HCT116 (cell line): ENCODE data around the gene CNTFR. TPM values are rescaled to one million over a fixed set of nuclear protein-coding genes. Genes with fewer than 3 reads are reported as not detected.

ENCODE experiments used
- ATAC-seq: fragments of 200-7000 bp; cut with Tn5 transposase; 2 replicates; pipeline ENCODE4 v1.9.1; 2020; ENCODE audit warnings: mild to moderate bottlenecking, moderate library complexity
- BruUV-seq: library from RNA; stranded (reverse); fragments of 400-500 nt; replicated peaks from 2 replicates; lab custom pipeline; 2021; lab: Mats Ljungman, UMichigan
- CTCF ChIA-PET: fragments of 300-600 bp; sonication (Branson Sonifier 250); formaldehyde crosslinking; loops from one replicate; lab custom pipeline; 2021; ENCODE audit warnings: antibody characterized with exemption; lab: Charles Lee
- POLR2A ChIA-PET: fragments of 300-600, 350-600 bp; sonication (Branson Sonifier 250); formaldehyde crosslinking; loops from one replicate; lab custom pipeline; 2021; ENCODE audit warnings: antibody characterized with exemption; lab: Charles Lee
- RAD21 ChIA-PET, 2 experiments: fragments of 300-600 bp; sonication (Branson Sonifier 250); formaldehyde crosslinking; loops; one replicate each; lab custom pipeline; 2023; ENCODE audit warnings: low total read pairs in 2 of 2; ENCODE audit not compliant: uncharacterized antibody in 2 of 2, unreplicated experiment in 2 of 2, low non-redundant PET in 1 of 2; lab: Charles Lee
- DNase-seq: peaks from one replicate; pipeline ENCODE4 v3.0.0-alpha.2; 2010; ENCODE audit warnings: low read depth, low spot score
- H2AFZ ChIP-seq: fragments of 200-600 bp; shearing (Covaris generic), sonication (generic); 2 replicates; pipeline ENCODE4 v1.6.1; 2017; ENCODE audit warnings: low read depth, mixed run types, mixed read lengths, antibody characterized with exemption, low read length; ENCODE audit not compliant: poor library complexity, severe bottlenecking
- H3K27ac ChIP-seq: 2 replicates; pipeline ENCODE4 v1.5.1; 2012; ENCODE audit warnings: low read depth, low read length
- H3K27me3 ChIP-seq: fragments of 200-600 bp; sonication (generic); 2 replicates; pipeline ENCODE4 v1.6.1; 2016; ENCODE audit warnings: mixed run types, low read length, mixed read lengths; ENCODE audit not compliant: insufficient read depth
- H3K36me3 ChIP-seq, 2 experiments: fragments of 200-500 bp in 1 of 2; fragments of 200-600 bp in 1 of 2; sonication (Bioruptor generic) in 1 of 2; sonication (generic) in 1 of 2; 2 replicates each; pipeline versions ENCODE4 v1.5.1 to v1.6.1; 2014 to 2016; ENCODE audit warnings: low read length in 2 of 2, inconsistent platforms in 1 of 2, mixed read lengths in 1 of 2, mixed run types in 1 of 2; ENCODE audit not compliant: insufficient read depth in 2 of 2, control insufficient read depth in 1 of 2
- H3K4me1 ChIP-seq, 2 experiments: fragments of 200-600 bp in 1 of 2; sonication (generic) in 1 of 2; 2 replicates each; pipeline versions ENCODE4 v1.5.1 to v1.6.1; 2012 to 2017; ENCODE audit warnings: low read length in 2 of 2, inconsistent platforms in 1 of 2, mild to moderate bottlenecking in 1 of 2, mixed read lengths in 1 of 2, mixed run types in 1 of 2, moderate library complexity in 1 of 2; ENCODE audit not compliant: insufficient read depth in 2 of 2, control insufficient read depth in 1 of 2
- H3K4me2 ChIP-seq: fragments of 200-600 bp; sonication (generic); 2 replicates; pipeline ENCODE4 v1.6.1; 2017; ENCODE audit warnings: mixed run types, low read length, mixed read lengths
- H3K4me3 ChIP-seq, 2 experiments: fragments of 200-600 bp in 1 of 2; sonication (generic) in 1 of 2; replicated peaks in 1 of 2; 2 replicates each; pipeline ENCODE4 v1.5.1; 2011 to 2016; ENCODE audit warnings: low read length in 2 of 2, control low read depth in 1 of 2, low read depth in 1 of 2, mild to moderate bottlenecking in 1 of 2, mixed read lengths in 1 of 2, mixed run types in 1 of 2
- H3K79me2 ChIP-seq: fragments of 200-600 bp; sonication (generic); 2 replicates; pipeline ENCODE4 v1.6.1; 2017; ENCODE audit warnings: mild to moderate bottlenecking, mixed run types, low read length, moderate library complexity, mixed read lengths; ENCODE audit not compliant: insufficient read depth
- H3K9ac ChIP-seq: fragments of 200-600 bp; sonication (generic); 2 replicates; pipeline ENCODE4 v1.6.1; 2016; ENCODE audit warnings: low read length, mixed read lengths
- H3K9me2 ChIP-seq: fragments of 200-600 bp; sonication (generic), shearing (Covaris generic); 2 replicates; pipeline ENCODE4 v1.6.1; 2017; ENCODE audit warnings: mixed run types, mild to moderate bottlenecking, moderate library complexity; ENCODE audit not compliant: insufficient read depth
- H3K9me3 ChIP-seq, 2 experiments: fragments of 200-500 bp in 1 of 2; fragments of 200-600 bp in 1 of 2; sonication (Bioruptor generic) in 1 of 2; sonication (generic) in 1 of 2; 2 replicates each; pipeline ENCODE4 v1.6.1; 2014 to 2017; ENCODE audit warnings: low read length in 2 of 2, mixed read lengths in 2 of 2, inconsistent platforms in 1 of 2, low read depth in 1 of 2, mild to moderate bottlenecking in 1 of 2, mixed run types in 1 of 2, moderate library complexity in 1 of 2; ENCODE audit not compliant: control insufficient read depth in 1 of 2, insufficient read depth in 1 of 2
- H4K20me1 ChIP-seq: fragments of 200-600 bp; sonication (generic), shearing (Covaris generic); 2 replicates; pipeline ENCODE4 v1.6.1; 2017; ENCODE audit warnings: mixed run types, mild to moderate bottlenecking, moderate library complexity; ENCODE audit not compliant: insufficient read depth
- CEBPB ChIP-seq: IDR thresholded peaks from 2 replicates; pipeline ENCODE4 v1.6.1; 2012; ENCODE audit warnings: low read depth
- ELF1 ChIP-seq: IDR thresholded peaks from 2 replicates; pipeline ENCODE4 v1.6.1; 2012; ENCODE audit warnings: low read depth, borderline replicate concordance
- EZH2 ChIP-seq: fragments of 200-600 bp; sonication (generic); IDR thresholded peaks from 2 replicates; pipeline ENCODE4 v1.6.1; 2017; ENCODE audit warnings: antibody characterized with exemption, mixed run types
- FOSL1 ChIP-seq: IDR thresholded peaks from 2 replicates; pipeline ENCODE4 v1.6.1; 2012; ENCODE audit warnings: low read depth
- JUND ChIP-seq: IDR thresholded peaks from 2 replicates; pipeline ENCODE4 v1.6.1; 2012
- POLR2A ChIP-seq: IDR thresholded peaks from 2 replicates; pipeline ENCODE4 v1.7.0; 2011; ENCODE audit warnings: borderline replicate concordance; ENCODE audit not compliant: insufficient read depth, insufficient read length; ENCODE audit errors: extremely low read depth
- RAD21 ChIP-seq: IDR thresholded peaks from 2 replicates; pipeline ENCODE4 v1.6.1; 2012; ENCODE audit warnings: low read depth, mild to moderate bottlenecking
- REST ChIP-seq: IDR thresholded peaks from 2 replicates; pipeline ENCODE4 v1.6.1; 2012; ENCODE audit warnings: low read depth
- SIN3A ChIP-seq: IDR thresholded peaks from 2 replicates; pipeline ENCODE4 v1.6.1; 2012; ENCODE audit warnings: low read depth
- SP1 ChIP-seq: IDR thresholded peaks from 2 replicates; pipeline ENCODE4 v1.6.1; 2012; ENCODE audit warnings: low read depth
- SRF ChIP-seq: IDR thresholded peaks from 2 replicates; pipeline ENCODE4 v1.6.1; 2012; ENCODE audit warnings: low read depth
- TCF7L2 ChIP-seq: IDR thresholded peaks from 2 replicates; pipeline ENCODE4 v1.7.0; 2011; ENCODE audit warnings: borderline replicate concordance, inconsistent platforms; ENCODE audit not compliant: insufficient read depth, insufficient read length; ENCODE audit errors: extremely low read depth
- YY1 ChIP-seq: IDR thresholded peaks from 2 replicates; pipeline ENCODE4 v1.6.1; 2011; ENCODE audit warnings: low read length, low read depth, moderate library complexity, mild to moderate bottlenecking; ENCODE audit not compliant: insufficient replicate concordance; ENCODE audit errors: extremely low read depth
- ZFX ChIP-seq: fragments of 450-650 bp; IDR thresholded peaks from 2 replicates; pipeline ENCODE4 v1.6.1; 2017
- ZNF274 ChIP-seq: fragments of 200-500 bp; sonication (Bioruptor generic); IDR thresholded peaks from 2 replicates; pipeline ENCODE4 v1.6.1; 2014; ENCODE audit warnings: mild to moderate bottlenecking, low read depth, low read length, inconsistent platforms
- intact Hi-C: fragments of 100-400 bp; cut with micrococcal nuclease; formaldehyde crosslinking; loops from 2 replicates; pipeline ENCODE4 v1.10.0; 2022
- total RNA-seq: library from RNA; stranded (reverse); gene quantifications from one replicate; pipeline ENCODE4 v1.2.1, GENCODE V29; 2021; ENCODE audit not compliant: unreplicated experiment
- TF ChIP-seq, protein P1 (sequence below), 3 experiments: fragments of 200-600 bp in 1 of 3; sonication (generic) in 1 of 3; IDR thresholded peaks in 2 of 3; conservative IDR thresholded peaks in 1 of 3; 2 replicates each; pipeline ENCODE4 v1.5.1; 2012 to 2017; ENCODE audit warnings: low read depth in 2 of 3, low read length in 2 of 3, antibody characterized with exemption in 1 of 3, borderline replicate concordance in 1 of 3, control low read depth in 1 of 3, mild to moderate bottlenecking in 1 of 3, mixed read lengths in 1 of 3, mixed run types in 1 of 3, moderate library complexity in 1 of 3; ENCODE audit not compliant: insufficient read depth in 1 of 3
- TF ChIP-seq, protein P2 (sequence below): IDR thresholded peaks from 2 replicates; pipeline ENCODE4 v1.6.1; 2011; ENCODE audit warnings: mild to moderate bottlenecking, low read length, moderate library complexity; ENCODE audit not compliant: insufficient replicate concordance; ENCODE audit errors: extremely low read depth
- TF ChIP-seq, protein P3 (sequence below): IDR thresholded peaks from 2 replicates; pipeline ENCODE4 v1.6.1; 2012

The CNTFR gene
- total RNA-seq, 1 experiment from 2014 or later, result not detected

GRCh38 chr9:34603610-34604231 is 14.2 kb upstream of the CNTFR start:
- DNase-seq (peak; percentile 42), ATAC-seq (peak; percentile 98)
- Histone ChIP-seq H3K27me3 (no peaks in the 10 kb centered on the region), H3K9me3 (no peaks in the 10 kb centered on the region), H2AFZ (no peak overlapping the region), H3K4me2 (no peak overlapping the region), H3K9ac (no peak overlapping the region), H3K4me3 (no peak overlapping the region), H3K79me2 (no peaks in the 10 kb centered on the region)
- intact Hi-C loops, result loop anchor here (2.0 to 10.0 kb wide), 3 partner anchors 55 to 349 kb away; no protein-coding TSS in a partner anchor
- ChIA-PET CTCF (interaction anchor here (0.6 to 1.5 kb wide), 20 partner anchors 8 to 980 kb away, joined by 3 to 18 read pairs (median 4); partner anchors contain the start of genes DNAI1, FAM219A, MYORG and RPP25L), RAD21 (interaction anchor here (0.6 to 1.2 kb wide), 5 partner anchors 31 to 200 kb away, joined by 3 to 4 read pairs (median 4); no protein-coding TSS in a partner anchor)
- BruUV-seq, result no TSS peak
- TF ChIP-seq RAD21 (peak; percentile 94), FOSL1 (no peak), YY1 (no peak), TCF7L2 (no peak), ZFX (no peak), SIN3A (no peak), CEBPB (no peak), SP1 (no peak), SRF (no peak), JUND (no peak), ELF1 (no peak), EZH2 (no peak), POLR2A (no peak), ZNF274 (no peak), REST (no peak)
- TF ChIP-seq, protein P1, sequence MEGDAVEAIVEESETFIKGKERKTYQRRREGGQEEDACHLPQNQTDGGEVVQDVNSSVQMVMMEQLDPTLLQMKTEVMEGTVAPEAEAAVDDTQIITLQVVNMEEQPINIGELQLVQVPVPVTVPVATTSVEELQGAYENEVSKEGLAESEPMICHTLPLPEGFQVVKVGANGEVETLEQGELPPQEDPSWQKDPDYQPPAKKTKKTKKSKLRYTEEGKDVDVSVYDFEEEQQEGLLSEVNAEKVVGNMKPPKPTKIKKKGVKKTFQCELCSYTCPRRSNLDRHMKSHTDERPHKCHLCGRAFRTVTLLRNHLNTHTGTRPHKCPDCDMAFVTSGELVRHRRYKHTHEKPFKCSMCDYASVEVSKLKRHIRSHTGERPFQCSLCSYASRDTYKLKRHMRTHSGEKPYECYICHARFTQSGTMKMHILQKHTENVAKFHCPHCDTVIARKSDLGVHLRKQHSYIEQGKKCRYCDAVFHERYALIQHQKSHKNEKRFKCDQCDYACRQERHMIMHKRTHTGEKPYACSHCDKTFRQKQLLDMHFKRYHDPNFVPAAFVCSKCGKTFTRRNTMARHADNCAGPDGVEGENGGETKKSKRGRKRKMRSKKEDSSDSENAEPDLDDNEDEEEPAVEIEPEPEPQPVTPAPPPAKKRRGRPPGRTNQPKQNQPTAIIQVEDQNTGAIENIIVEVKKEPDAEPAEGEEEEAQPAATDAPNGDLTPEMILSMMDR (IDR thresholded peaks at IDR 0.05 in 2 of 3, conservative IDR thresholded peaks at IDR 0.05 in 1 of 3; ENCODE audit: borderline replicate concordance in 1 of 3, insufficient read depth in 1 of 3, low read depth in 2 of 3, low read length in 2 of 3), result peak; percentile 84 to 99 (median 91); a peak in 5 of 6 replicates
- TF ChIP-seq, protein P2, sequence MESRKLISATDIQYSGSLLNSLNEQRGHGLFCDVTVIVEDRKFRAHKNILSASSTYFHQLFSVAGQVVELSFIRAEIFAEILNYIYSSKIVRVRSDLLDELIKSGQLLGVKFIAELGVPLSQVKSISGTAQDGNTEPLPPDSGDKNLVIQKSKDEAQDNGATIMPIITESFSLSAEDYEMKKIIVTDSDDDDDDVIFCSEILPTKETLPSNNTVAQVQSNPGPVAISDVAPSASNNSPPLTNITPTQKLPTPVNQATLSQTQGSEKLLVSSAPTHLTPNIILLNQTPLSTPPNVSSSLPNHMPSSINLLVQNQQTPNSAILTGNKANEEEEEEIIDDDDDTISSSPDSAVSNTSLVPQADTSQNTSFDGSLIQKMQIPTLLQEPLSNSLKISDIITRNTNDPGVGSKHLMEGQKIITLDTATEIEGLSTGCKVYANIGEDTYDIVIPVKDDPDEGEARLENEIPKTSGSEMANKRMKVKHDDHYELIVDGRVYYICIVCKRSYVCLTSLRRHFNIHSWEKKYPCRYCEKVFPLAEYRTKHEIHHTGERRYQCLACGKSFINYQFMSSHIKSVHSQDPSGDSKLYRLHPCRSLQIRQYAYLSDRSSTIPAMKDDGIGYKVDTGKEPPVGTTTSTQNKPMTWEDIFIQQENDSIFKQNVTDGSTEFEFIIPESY, result no peak
- TF ChIP-seq, protein P3, sequence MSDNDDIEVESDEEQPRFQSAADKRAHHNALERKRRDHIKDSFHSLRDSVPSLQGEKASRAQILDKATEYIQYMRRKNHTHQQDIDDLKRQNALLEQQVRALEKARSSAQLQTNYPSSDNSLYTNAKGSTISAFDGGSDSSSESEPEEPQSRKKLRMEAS, result no peak
- TF ChIP-seq, all 23 proteins: peak for 2
- no peaks in the 10 kb centered on the region for H3K9me2 ChIP-seq
- H3K4me1 ChIP-seq, result peaks cover 0 to 10% of the 10 kb centered on the region in 2 experiments; a peak in 1 of 4 replicates
- no peaks in the 10 kb centered on the region for H4K20me1 ChIP-seq
- H3K36me3 ChIP-seq, result no peaks in the 10 kb centered on the region
- H3K27ac ChIP-seq, result no peak overlapping the region
- POLR2A ChIA-PET, result interaction anchor here (1.0 kb wide), 1 partner anchor 273 kb away, joined by 3 read pairs; no protein-coding TSS in a partner anchor
